Measurements from ENCODE around the gene SLC37A1.

Gene SLC37A1

DNA sequence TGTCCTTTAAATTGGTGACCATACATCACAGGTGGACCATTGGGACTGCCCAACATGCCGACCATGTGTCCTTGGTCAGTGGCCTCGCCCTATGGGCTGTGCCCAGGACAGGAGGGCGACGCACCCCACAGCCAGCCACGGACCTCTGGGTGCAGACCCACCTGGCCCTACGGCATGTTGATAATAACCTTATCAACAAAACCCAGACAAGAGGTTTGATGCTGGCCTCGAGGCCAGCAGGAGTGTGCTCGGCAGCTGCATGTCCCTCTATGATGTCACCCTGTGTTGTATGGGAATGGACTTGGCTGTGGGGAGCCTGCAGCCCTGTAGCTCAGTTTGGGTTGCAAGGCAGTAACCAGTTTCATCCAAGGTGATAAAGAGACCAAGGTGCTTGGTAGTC is 32.1 kb downstream of the SLC37A1 start:
- Histone ChIP-seq H3K27me3 (ENCODE audit: insufficient read depth, low read length, poor library complexity) (no peaks in the 10 kb centered on the region), H3K79me2 (ENCODE audit: insufficient read depth, low read length) (no peaks in the 10 kb centered on the region), H3K4me3 (ENCODE audit: low read depth in 1 of 2, low read length in 2 of 2) (no peak overlapping the region), H3K4me2 (ENCODE audit: insufficient read depth, low read length) (no peak overlapping the region), H4K20me1 (ENCODE audit: insufficient read depth, low read length) (0 out of 2 replicates have a peak, but pooled peaks cover 5% of the 10 kb centered on the region), H3K9me3 (ENCODE audit: insufficient read depth, low read length, severe bottlenecking) (no peaks in the 10 kb centered on the region), H3K27ac (ENCODE audit: low read length) (no peak overlapping the region), H3K9ac (ENCODE audit: low read depth, low read length) (no peak overlapping the region), H2AFZ (ENCODE audit: low read depth, low read length) (no peak overlapping the region), H3K36me3 (ENCODE audit: insufficient read depth, low read length) (no peaks in the 10 kb centered on the region; the same call in 1 of the 2 replicates), H3K4me1 (ENCODE audit: insufficient read depth, low read length) (no peaks in the 10 kb centered on the region)
- no peak for TF ChIP-seq EZH2 (IDR thresholded peaks at IDR 0.05; ENCODE audit: borderline replicate concordance, low read depth, low read length, severe bottlenecking)
- TF ChIP-seq, protein P1, sequence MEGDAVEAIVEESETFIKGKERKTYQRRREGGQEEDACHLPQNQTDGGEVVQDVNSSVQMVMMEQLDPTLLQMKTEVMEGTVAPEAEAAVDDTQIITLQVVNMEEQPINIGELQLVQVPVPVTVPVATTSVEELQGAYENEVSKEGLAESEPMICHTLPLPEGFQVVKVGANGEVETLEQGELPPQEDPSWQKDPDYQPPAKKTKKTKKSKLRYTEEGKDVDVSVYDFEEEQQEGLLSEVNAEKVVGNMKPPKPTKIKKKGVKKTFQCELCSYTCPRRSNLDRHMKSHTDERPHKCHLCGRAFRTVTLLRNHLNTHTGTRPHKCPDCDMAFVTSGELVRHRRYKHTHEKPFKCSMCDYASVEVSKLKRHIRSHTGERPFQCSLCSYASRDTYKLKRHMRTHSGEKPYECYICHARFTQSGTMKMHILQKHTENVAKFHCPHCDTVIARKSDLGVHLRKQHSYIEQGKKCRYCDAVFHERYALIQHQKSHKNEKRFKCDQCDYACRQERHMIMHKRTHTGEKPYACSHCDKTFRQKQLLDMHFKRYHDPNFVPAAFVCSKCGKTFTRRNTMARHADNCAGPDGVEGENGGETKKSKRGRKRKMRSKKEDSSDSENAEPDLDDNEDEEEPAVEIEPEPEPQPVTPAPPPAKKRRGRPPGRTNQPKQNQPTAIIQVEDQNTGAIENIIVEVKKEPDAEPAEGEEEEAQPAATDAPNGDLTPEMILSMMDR (IDR thresholded peaks at IDR 0.05; ENCODE audit: borderline replicate concordance, extremely low read depth, low read length, poor library complexity, severe bottlenecking), result no peak
- no peak for ATAC-seq (ENCODE audit: insufficient read depth, low read depth)
- no peak for DNase-seq

DNA sequence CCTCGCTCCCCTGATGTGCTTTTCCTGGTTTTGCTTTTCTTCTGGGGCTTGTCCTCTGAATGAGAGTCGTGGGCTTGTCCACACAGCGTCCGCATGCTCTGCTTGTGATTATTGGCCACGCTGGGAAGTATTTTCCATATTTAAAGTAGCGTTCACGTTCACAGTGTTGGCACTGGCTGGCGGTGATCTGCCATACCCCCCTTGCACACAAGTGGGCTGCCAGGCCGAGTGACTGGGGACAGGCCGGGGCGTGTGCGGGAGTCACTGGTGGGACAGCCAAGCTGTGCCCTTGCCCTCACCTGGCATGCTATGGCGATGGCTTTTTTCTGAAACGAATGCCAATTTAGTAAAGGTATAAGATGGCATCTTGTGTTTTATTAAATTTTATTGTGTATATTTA is 32.8 kb downstream of the SLC37A1 start:
- no peak overlapping the region for H3K9ac ChIP-seq (ENCODE audit: low read depth, low read length)
- H3K4me1 ChIP-seq (ENCODE audit: insufficient read depth, low read length), result no peaks in the 10 kb centered on the region
- no peaks in the 10 kb centered on the region for H3K9me3 ChIP-seq (ENCODE audit: insufficient read depth, low read length, severe bottlenecking)
- H3K79me2 ChIP-seq (ENCODE audit: insufficient read depth, low read length), result no peaks in the 10 kb centered on the region
- H3K4me2 ChIP-seq (ENCODE audit: insufficient read depth, low read length), result no peak overlapping the region
- H3K27me3 ChIP-seq (ENCODE audit: insufficient read depth, low read length, poor library complexity), result no peaks in the 10 kb centered on the region
- no peak for ATAC-seq (ENCODE audit: insufficient read depth, low read depth)
- 0 out of 2 replicates have a peak, but pooled peaks cover 5% of the 10 kb centered on the region for H4K20me1 ChIP-seq (ENCODE audit: insufficient read depth, low read length)
- no peak for DNase-seq
- H3K36me3 ChIP-seq (ENCODE audit: insufficient read depth, low read length), result no peaks in the 10 kb centered on the region; the same call in 1 of the 2 replicates
- H3K27ac ChIP-seq (ENCODE audit: low read length), result no peak overlapping the region
- no peak overlapping the region for H2AFZ ChIP-seq (ENCODE audit: low read depth, low read length)
- TF ChIP-seq, protein P1 (IDR thresholded peaks at IDR 0.05; ENCODE audit: borderline replicate concordance, extremely low read depth, low read length, poor library complexity, severe bottlenecking), result no peak
- TF ChIP-seq EZH2 (IDR thresholded peaks at IDR 0.05; ENCODE audit: borderline replicate concordance, low read depth, low read length, severe bottlenecking), result no peak
- H3K4me3 ChIP-seq (ENCODE audit: low read depth in 1 of 2, low read length in 2 of 2), result no peak overlapping the region

DNA sequence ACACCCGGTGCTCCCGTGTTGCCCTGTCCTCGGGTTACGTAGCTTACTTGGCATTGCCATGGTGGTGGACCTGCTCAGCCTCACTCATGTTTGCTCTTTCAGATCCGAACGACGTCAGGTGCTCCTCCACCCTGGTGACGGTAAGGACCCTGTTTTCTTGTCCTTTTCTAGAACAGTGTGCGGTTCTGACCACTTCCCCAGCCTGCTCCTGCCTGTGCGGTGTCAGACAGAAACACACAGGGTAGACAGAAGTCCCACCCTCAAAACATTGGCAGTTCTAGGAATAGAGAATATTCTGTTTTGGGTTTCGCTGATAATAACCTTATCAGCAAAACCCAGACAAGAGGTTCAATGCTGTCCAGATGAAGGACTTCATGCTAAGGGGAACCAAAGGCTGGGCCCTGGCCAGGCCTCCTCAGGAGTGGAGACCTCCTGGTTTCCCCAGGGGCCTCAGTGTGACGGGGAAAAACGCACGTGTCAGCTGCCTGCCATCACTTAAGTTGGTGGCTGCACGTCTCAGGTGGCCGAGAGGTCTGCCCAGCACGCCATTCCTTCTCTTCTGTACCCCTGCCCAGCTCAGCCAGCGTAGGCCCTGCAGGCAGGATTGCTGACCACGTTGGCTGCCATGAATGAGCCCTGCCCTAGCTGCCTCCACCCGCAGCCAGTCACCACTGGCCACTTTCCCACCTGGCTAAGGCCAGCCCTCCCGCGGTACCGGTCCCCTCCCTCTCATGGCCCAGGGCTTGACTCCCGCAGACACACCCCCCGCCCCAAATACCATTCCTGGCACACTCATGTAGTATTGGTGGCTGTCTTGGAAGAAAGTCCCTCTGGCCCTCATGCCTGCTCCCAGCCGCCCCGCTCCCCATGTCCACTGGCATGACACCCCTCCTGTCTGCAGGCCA is 33.6 kb downstream of the SLC37A1 start:
- no peaks in the 10 kb centered on the region for H3K27me3 ChIP-seq (ENCODE audit: insufficient read depth, low read length, poor library complexity)
- no peak for ATAC-seq (ENCODE audit: insufficient read depth, low read depth)
- no peaks in the 10 kb centered on the region for H3K4me1 ChIP-seq (ENCODE audit: insufficient read depth, low read length)
- H3K4me2 ChIP-seq (ENCODE audit: insufficient read depth, low read length), result no peak overlapping the region
- no peak overlapping the region for H3K4me3 ChIP-seq (ENCODE audit: low read depth in 1 of 2, low read length in 2 of 2)
- H3K9me3 ChIP-seq (ENCODE audit: insufficient read depth, low read length, severe bottlenecking), result no peaks in the 10 kb centered on the region
- H3K79me2 ChIP-seq (ENCODE audit: insufficient read depth, low read length), result no peaks in the 10 kb centered on the region
- H2AFZ ChIP-seq (ENCODE audit: low read depth, low read length), result no peak overlapping the region
- no peak for TF ChIP-seq EZH2 (IDR thresholded peaks at IDR 0.05; ENCODE audit: borderline replicate concordance, low read depth, low read length, severe bottlenecking)
- TF ChIP-seq, protein P1 (IDR thresholded peaks at IDR 0.05; ENCODE audit: borderline replicate concordance, extremely low read depth, low read length, poor library complexity, severe bottlenecking), result no peak
- DNase-seq, result no peak
- H3K27ac ChIP-seq (ENCODE audit: low read length), result no peak overlapping the region
- H4K20me1 ChIP-seq (ENCODE audit: insufficient read depth, low read length), result 0 out of 2 replicates have a peak, but pooled peaks cover 5% of the 10 kb centered on the region
- no peaks in the 10 kb centered on the region; the same call in 1 of the 2 replicates for H3K36me3 ChIP-seq (ENCODE audit: insufficient read depth, low read length)
- H3K9ac ChIP-seq (ENCODE audit: low read depth, low read length), result no peak overlapping the region
